ENCODE measurements around the gene HOXD4.
A peak's percentile ranks its signal among the peaks of the same experiment; 100 is the strongest.

The HOXD4 gene

GRCh38 chr2:176109946-176110345, 41.4 kb upstream of the HOXD4 start:
- TF ChIP-seq GATA1 (IDR thresholded peaks at IDR 0.05; ENCODE audit: low read depth, low read length) (no peak), POLR2A (IDR thresholded peaks at IDR 0.05; ENCODE audit: low read length) (no peak)
- no peak for DNase-seq

- TF ChIP-seq POLR2A (IDR thresholded peaks at IDR 0.05; ENCODE audit: low read length) (no peak), GATA1 (IDR thresholded peaks at IDR 0.05; ENCODE audit: low read depth, low read length) (no peak)
- DNase-seq, result no peak
These were observed 40.7 kb upstream of the HOXD4 start for GRCh38 chr2:176110415-176111308.

- no peak for TF ChIP-seq GATA1 (IDR thresholded peaks at IDR 0.05; ENCODE audit: low read depth, low read length)
- TF ChIP-seq POLR2A (IDR thresholded peaks at IDR 0.05; ENCODE audit: low read length), result no peak
- DNase-seq, result peak; percentile 61 to 66
These were observed 40.1 kb upstream of the HOXD4 start for GRCh38 chr2:176111309-176111663.

- DNase-seq, result no peak
- TF ChIP-seq GATA1 (IDR thresholded peaks at IDR 0.05; ENCODE audit: low read depth, low read length) (no peak), POLR2A (IDR thresholded peaks at IDR 0.05; ENCODE audit: low read length) (no peak)
These were observed 39.4 kb upstream of the HOXD4 start for GRCh38 chr2:176111846-176112374.

GRCh38 chr2:176112375-176113302, 38.7 kb upstream of the HOXD4 start:
- DNase-seq, result no peak
- no peak for TF ChIP-seq POLR2A (IDR thresholded peaks at IDR 0.05; ENCODE audit: low read length)
- TF ChIP-seq GATA1 (IDR thresholded peaks at IDR 0.05; ENCODE audit: low read depth, low read length), result no peak

GRCh38 chr2:176114120-176114929, 37.0 kb upstream of the HOXD4 start:
- DNase-seq, result no peak
- TF ChIP-seq POLR2A (IDR thresholded peaks at IDR 0.05; ENCODE audit: low read length), result no peak
- no peak for TF ChIP-seq GATA1 (IDR thresholded peaks at IDR 0.05; ENCODE audit: low read depth, low read length)

- no peak for DNase-seq
- no peak for TF ChIP-seq POLR2A (IDR thresholded peaks at IDR 0.05; ENCODE audit: low read length)
- TF ChIP-seq GATA1 (IDR thresholded peaks at IDR 0.05; ENCODE audit: low read depth, low read length), result no peak
These were observed 36.3 kb upstream of the HOXD4 start for GRCh38 chr2:176114930-176115625.

GRCh38 chr2:176115883-176116813, 35.2 kb upstream of the HOXD4 start, which contains the start of gene HOXD10:
Gene HOXD10 (plus strand): TSS chr2:176116778. CDS start chr2:176116834, 56 bp downstream.
- TF ChIP-seq GATA1 (IDR thresholded peaks at IDR 0.05; ENCODE audit: low read depth, low read length), result no peak
- peak; percentile 27 to 32 for DNase-seq

- no peak for TF ChIP-seq GATA1 (IDR thresholded peaks at IDR 0.05; ENCODE audit: low read depth, low read length)
- no peak for TF ChIP-seq POLR2A (IDR thresholded peaks at IDR 0.05; ENCODE audit: low read length)
- DNase-seq, result no peak
These were observed 34.1 kb upstream of the HOXD4 start for GRCh38 chr2:176117162-176117822.

- no peak for DNase-seq
- TF ChIP-seq POLR2A (IDR thresholded peaks at IDR 0.05; ENCODE audit: low read length) (no peak), GATA1 (IDR thresholded peaks at IDR 0.05; ENCODE audit: low read depth, low read length) (no peak)
These were observed 33.5 kb upstream of the HOXD4 start for GRCh38 chr2:176117823-176118371.
